Right forelimb (tissue), 1 donor: ENCODE measurements around the gene SLIT1.

ENCODE experiments used
- DNase-seq: peaks from one replicate; pipeline ENCODE4 v3.0.0-alpha.2; 2018

Gene SLIT1

GRCh38 chr10:97060441-97061084 is 125.2 kb downstream of the SLIT1 start:
- DNase-seq = no peak

DNA sequence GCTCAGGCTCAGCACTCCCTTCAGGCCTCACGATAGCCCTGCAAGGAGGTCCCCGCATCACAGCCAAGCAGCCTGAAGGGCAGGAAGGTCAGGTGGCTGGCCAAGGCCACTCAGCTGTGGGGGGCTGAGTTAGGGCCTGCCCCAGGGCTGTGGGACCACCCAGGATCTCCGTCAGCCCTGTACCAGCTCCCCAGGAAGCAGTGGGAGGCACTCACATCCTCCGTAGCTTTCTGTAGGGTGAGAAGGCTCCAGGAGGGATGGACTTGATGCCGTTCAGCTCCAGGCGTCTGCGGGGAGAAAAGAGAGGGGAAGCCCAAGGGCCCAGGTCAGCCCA is 125.9 kb downstream of the SLIT1 start:
- no peak for DNase-seq

DNA sequence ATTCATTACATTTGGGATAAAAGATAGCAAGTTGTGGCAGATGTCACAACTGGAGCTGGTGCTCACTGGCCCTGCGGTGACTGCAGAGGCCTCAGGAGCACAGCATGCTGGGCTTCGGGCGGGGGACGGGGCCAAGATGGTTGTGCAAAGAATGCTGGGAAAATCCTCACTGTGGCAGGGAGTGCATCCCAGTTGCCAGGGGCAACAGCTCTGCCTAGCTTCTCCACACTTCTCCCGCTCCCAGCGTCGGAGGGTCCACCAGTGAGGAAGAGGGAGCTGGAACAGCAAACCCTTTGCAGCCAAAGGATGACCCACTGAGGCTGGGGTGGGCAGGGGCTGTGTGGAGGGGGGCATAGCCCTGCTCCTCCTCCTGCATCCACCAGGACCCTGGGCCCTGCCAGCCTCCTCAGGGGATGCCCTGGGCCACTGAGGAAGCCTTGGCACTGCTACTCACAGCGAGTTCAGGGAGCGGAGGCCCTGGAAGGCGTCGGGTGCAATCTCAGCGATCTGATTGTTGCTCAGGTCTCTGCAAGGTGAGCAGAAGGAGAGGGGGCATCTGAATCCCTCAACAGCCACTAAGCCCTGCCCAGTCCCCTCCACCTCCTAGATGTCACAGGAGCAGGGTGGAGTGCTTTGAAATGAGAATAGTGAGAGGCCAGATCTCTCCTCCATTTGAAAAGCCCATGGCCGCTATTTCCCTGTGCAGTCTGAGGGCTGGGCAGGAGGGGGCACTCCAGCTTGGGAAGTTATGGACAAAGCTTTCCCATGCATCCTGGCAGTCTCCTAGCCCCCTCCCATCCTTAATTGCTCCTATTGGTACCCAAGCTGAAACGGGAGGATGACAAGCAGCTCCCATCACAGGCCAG is 126.5 kb downstream of the SLIT1 start:
- DNase-seq = no peak

DNA sequence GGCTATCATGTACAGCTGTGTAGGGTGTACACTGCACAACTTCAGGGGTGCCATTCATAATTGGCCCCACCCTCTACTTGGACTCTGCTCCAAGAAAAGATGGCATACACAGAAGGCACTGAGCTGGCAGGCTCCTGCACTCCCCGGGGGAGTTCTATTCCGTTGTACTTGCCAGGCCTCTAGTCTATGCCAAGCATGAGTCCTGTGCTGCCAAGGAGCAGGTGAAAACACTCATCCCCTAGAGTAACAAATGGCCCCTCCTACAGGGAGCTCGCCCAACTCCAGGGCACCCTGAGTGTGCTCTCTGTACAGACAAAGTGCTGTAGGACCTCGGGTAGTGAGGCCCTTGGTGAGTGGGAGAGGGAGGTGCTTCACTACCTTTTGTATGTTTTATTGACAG is 127.2 kb downstream of the SLIT1 start:
- DNase-seq = no peak

DNA sequence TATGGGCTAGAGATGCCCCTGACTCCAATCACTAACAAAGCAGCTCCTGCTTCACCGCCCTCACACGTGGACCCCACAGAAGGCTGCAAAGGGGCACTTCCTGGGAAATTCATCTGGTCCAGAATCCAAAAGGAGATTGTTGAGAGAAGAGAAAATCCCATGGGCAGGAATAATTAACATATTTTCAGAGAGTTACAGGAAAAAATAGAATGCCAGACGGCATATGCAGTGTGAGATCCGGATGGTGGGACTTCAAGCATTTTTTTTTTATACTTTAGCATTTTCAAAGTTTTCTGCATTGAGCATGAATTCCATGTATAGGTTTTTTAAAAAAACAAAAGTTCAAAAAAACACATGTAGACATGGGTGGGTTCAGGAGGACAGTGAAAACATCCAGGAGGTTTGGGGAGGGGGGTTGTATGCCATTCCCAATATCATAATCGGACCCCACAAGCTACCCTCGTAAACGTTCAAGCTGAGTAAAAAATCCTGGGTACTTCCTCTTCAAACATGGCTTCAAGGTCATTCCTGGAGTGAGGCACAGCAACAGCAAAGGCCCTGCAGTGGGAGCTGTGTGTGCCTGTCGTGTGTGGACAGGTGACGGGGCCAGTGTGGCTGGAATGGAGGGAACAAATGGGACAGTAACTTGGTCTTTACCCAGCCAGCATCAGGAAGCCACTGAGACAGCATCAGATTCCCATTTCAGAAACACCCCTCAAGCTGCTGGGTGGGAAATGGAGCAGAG is 128.1 kb downstream of the SLIT1 start:
- DNase-seq = no peak

DNA sequence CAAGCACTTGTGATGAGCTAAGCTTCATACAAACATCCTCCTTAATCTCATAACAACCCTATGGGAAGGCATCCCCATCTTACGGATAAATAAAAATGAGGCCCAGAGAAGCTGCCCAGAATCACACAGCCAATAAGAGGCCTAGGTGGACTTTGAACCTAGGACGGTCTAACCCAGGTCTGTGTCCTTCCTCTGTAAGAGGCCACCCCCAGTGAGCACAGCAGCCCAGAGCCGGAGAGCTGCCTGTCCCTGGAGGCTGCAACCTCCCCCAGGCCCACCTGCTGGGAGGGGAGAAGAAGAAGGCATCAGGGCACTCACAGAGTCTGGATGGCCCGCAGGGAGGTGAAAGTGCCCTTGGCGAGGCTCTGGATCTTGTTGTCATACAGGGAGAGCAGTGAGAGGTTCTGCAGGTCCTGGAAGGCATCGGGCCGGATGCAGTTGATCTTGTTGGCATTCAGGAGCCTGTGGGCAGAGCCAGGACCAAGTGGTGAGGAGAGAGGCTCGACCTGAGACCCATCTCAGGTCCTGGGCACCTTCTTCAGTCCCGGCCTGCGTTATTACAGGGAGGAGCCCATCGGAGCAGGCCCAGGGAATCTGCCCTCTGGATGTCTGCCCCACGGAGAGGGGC is 129.6 kb downstream of the SLIT1 start:
- DNase-seq = no peak

GRCh38 chr10:97053276-97053675 is 132.5 kb downstream of the SLIT1 start:
- DNase-seq = no peak

DNA sequence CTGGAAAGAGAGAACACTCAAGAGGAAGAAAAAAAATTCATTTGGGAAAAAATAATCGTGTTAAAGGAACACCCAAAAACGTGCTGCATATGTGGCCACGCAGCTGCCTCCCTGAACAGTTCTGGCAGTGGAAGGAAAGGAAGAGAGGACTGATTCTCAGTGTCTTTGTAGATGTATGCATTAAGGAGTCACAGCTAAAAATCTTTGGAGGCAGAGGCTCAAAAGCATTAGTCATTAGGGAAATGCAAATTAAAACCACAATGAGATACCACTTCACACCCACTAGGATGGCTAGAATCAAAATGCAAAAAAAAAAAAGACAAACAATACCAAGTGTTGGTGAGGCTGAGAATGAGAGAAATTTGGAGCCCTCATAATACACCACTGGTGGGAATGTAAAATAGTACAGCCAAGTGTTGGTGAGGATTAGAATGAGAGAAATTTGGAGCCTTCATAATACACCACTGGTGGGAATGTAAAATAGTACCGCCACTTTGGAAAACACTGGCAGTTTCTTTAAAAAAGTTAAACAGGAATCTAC is 134.7 kb downstream of the SLIT1 start:
- no peak for DNase-seq

DNA sequence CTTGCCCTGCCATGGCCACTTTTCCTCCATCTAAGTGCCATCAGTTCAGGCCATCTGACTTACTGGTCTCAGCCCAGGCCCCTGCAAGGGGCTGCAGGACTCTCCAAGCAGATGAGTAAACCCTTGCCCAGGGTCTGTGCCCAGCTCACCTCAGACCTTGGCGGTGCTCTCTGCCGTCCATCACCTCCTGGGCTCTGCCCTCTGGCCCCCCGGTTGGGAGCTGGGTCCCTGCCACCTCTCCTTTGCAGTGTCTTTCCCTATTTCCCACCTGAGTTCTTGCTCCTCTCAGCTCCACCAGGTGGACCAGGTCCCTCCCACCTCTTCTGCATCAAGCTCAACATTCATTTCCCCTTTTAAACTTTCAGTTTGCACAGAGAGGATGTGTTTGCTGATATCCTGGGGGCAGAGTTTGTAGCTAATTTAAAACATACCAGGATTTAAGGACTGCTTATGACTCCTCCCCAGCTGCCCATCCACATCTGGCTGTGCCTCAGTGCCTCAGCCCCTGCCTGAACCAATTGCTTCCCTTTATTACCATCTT is 135.5 kb downstream of the SLIT1 start:
- peak; percentile 28 for DNase-seq

- DNase-seq = peak; percentile 26
Measured at GRCh38 chr10:97049670-97050069, 136.1 kb downstream of the SLIT1 start.

DNA sequence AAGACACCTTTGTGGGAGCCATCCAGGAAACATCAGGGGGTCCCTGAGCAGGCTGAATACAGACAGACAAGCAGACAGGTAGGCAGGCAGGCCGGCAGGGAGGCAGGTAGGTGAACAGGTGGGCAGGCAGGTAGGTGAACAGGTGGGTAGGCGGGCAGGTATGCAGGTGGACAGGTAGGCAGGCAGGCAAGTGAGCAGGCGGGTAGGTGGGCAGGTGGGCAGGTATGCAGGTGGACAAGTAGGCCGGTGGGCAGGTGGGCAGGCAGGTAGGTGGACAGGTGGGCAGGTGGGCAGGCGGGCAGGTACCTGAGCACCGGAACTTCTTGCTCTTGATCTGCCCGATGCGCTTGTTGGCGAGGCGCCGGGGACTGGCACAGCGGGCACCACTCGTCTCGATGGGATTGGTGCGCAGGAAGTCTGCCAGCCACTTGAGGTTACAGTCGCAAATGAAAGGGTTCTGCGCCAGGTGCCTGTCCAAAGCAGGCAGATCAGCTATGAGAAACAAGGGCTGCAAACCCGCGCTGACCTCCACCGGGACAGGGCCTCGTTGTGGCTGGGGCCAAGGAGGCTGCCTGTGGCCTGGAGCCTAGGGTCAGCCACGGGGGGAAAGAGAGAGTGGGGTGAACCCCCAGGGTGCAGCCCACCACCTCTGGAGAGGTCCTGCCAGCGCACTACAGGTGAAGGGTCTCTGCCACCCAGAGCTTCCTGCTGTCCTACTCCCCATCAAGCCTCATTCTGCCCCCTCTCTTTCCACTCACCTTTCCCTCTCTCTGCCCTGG is 136.9 kb downstream of the SLIT1 start:
- DNase-seq = peak; percentile 34

- peak; percentile 39 for DNase-seq
Measured at GRCh38 chr10:97047788-97048187, 138.0 kb downstream of the SLIT1 start.

- no peak for DNase-seq
Measured at GRCh38 chr10:97047083-97047736, 138.5 kb downstream of the SLIT1 start.

- no peak for DNase-seq
Measured at GRCh38 chr10:97046456-97047082, 139.2 kb downstream of the SLIT1 start.

DNA sequence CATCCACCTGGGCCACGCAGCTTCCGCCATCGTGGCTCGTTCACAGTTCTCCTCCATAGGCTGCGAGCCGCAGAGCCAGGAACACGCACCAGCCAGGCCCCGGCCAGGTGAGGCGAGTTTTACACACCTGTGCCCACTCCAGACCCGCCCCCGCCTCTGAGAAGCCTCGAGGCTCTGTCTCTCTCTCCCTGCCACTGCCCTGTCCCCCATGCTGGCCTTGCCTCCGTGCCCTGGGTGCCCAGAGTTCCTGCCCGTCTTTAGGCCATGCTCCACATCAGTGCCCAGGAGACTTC is 142.2 kb downstream of the SLIT1 start:
- no peak for DNase-seq

DNA sequence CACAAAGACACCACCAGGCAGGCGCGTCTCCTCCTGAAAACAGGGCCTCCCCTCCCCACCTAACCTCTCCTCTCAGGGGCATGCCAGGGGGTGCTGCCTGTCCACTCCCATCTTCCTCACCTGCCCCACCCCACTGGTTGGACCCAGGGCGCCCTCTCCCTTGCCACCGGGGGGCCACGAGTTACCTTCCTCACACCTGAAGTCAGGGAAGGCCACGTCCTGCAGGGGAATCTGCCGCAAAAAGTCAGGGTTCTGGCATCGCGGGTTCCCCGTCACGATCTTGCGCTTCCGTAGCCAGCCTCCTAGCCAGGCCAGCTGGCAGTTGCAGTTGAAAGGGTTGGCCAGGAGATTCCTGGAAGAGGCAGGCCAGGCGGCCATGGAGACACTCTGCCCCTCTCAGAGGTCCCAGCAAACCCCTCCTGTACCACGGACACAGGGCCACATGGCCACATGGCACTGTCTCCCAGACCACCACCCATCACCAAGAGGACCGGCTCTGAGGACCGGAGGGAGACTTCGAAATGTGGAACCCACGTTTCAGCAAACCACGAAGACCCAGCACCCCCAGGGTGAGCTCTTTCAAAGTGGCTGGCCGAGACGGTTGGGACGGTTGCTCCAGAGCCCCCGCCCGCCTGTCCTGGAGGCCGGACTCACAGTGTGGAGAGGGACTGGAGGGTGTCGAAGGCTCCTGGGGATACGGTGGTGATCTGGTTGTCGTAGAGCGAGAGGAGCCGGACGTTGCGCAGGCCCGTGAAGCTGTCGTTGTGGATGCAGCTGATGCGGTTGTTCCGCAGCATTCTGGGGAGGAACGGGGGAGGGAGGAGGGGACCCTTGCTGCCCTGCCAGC is 142.8 kb downstream of the SLIT1 start:
- DNase-seq = no peak

DNA sequence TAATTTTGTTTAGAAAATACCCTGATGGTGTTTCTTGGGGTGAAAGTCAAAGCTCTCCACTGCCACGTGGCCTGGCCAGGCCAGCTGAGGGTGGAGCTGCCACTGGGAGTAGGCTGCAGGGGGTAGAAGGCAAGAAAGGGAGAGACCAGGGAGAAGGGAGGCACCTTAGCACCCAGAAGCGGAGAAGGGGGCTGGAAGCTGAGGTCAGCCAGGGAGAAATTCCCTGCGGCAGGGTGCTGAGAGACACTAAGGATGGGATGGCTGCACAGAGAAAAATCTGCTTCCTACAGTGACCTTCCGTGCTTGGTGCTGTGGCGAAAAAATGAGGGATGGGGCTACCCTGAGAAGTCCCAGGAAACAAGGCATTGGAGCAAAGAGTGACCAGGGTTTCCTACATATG is 143.7 kb downstream of the SLIT1 start:
- no peak for DNase-seq

GRCh38 chr10:97040706-97041105 is 145.1 kb downstream of the SLIT1 start:
- no peak for DNase-seq

GRCh38 chr10:97040248-97040584 is 145.5 kb downstream of the SLIT1 start:
- DNase-seq = no peak

GRCh38 chr10:97039538-97040247 is 146.1 kb downstream of the SLIT1 start:
- no peak for DNase-seq
